HG03558 (cell line): ENCODE data around the gene ELANE.
"Not testable (repeated sequence)": the region's sequence is repeated elsewhere in the genome, so short reads cannot be mapped to it uniquely, and the experiment has no call there.

ENCODE experiments used
- ATAC-seq: cut with Tn5 transposase; IDR thresholded peaks from one replicate; pipeline ENCODE4 v1.9.1; 2021; ENCODE audit warnings: moderate number of reproducible peaks; ENCODE audit not compliant: unreplicated experiment; ENCODE audit errors: extremely low read depth

ELANE gene

GRCh38 chr19:835210-835810, 16.8 kb upstream of the ELANE start:
- ATAC-seq = no peak

DNA sequence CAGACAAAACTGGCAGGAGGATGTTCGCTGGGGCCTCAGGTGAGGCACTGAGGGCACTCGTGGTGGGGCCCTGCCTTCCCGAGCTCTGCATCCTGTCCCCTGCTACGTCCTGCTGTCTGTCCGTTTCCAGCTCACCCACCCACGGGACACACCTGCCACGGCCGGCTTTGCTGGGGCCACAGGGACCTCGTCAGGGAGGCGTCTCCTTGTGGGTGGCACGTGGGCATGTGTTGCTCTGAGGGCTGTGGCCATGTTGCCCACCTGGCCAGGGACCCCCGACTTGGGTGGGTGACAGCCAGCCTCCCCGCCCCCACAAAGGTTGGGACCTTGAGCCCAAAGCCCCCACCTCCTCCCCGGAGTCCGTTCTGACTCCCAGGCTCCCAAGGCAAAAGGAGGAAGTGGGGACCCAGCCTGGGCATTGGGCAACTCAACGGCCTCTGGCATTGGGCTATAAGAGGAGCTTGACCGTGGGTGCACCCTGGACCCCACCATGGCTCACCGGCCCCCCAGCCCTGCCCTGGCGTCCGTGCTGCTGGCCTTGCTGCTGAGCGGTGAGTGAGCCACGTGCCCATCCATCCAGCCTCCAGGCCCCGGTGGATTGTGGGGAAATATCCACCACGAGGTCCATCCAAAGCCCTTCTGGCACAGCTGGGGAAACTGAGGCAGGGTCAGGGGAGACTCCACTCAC, 11.4 kb upstream of the ELANE start, which contains the start of gene PRTN3:
TSS of gene PRTN3 (plus strand) at position 481 of the 688 bp plus-strand sequence. CDS start at position 491, 10 bp downstream.
- no peak for ATAC-seq

DNA sequence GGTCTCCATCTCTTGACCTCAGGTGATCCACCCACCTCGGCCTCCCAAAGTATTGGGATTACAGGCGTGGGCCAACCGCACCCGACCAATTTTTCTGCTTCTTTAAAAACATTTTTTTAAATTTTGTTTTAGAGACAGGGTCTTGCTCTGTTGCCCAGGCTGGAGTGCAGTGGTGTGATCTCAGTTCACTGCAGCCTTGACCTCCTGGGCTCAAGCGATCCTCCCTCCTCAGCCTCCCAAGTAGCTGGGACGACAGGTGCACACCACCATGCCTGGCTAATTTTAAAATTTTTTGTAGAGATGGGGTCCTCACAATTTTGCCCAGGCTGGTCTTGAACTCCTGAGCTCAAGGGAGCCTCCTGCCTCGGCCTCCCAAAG, 9.3 kb upstream of the ELANE start:
- not testable (repeated sequence) for ATAC-seq

- ATAC-seq = no peak
Measured at GRCh38 chr19:843180-843835, 8.8 kb upstream of the ELANE start.

- ATAC-seq = no peak
Measured at GRCh38 chr19:843836-844545, 8.1 kb upstream of the ELANE start.

DNA sequence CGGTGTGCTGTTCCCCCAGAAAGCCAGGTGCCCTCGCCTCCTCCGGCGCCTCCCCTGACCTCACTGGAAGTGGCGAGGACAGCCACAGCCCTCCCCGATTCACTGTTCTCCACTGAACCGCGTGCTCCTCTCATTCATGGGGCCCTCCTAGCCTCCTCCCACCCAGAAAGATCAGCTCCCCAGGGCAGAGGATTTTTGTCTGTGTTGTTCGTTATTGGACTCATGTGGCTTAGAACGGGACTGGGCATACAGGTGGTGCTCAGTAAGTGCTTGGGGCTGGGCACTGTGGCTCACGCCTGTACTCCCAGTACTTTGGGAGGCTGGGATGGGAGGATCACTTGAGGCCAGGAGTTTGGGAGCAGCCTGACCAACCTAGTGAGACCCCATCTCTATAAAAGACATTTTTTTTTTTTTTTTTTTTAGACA, 7.5 kb upstream of the ELANE start:
- ATAC-seq = no peak

GRCh38 chr19:845707-846521, 6.2 kb upstream of the ELANE start:
- no peak for ATAC-seq

- ATAC-seq = no peak
Measured at GRCh38 chr19:848386-848921, 3.6 kb upstream of the ELANE start.

DNA sequence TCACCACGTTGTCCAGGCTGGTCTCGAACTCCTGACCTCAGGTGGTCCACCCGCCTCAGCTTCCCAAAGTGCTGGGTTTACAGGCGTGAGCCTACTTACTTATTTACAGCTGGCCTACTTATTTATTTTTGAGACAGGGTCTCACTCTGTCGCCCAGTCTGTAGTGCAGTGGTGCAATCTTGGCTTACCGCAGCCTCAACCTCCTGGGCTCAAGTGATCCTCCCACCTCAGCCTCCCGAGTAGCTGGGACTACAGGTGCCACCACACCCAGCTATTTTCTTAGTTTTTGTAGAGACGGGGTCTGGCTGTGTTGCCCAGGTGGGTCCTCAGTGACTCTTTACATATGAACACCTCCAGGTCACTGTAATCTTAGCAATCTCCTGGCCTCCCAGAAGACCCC, 2.9 kb upstream of the ELANE start:
- ATAC-seq = not testable (repeated sequence)

- no peak for ATAC-seq
Measured at GRCh38 chr19:850221-850978, 1.7 kb upstream of the ELANE start.

DNA sequence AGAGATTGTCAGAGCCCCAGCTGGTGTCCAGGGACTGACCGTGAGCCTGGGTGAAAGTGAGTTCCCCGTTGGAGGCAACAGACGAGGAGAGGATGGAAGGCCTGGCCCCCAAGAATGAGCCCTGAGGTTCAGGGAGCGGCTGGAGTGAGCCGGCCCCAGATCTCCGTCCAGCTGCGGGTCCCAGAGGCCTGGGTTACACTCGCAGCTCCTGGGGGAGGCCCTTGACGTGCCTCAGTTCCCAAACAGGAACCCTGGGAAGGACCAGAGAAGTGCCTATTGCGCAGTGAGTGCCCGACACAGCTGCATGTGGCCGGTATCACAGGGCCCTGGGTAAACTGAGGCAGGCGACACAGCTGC, 1.1 kb upstream of the ELANE start:
- ATAC-seq = no peak

DNA sequence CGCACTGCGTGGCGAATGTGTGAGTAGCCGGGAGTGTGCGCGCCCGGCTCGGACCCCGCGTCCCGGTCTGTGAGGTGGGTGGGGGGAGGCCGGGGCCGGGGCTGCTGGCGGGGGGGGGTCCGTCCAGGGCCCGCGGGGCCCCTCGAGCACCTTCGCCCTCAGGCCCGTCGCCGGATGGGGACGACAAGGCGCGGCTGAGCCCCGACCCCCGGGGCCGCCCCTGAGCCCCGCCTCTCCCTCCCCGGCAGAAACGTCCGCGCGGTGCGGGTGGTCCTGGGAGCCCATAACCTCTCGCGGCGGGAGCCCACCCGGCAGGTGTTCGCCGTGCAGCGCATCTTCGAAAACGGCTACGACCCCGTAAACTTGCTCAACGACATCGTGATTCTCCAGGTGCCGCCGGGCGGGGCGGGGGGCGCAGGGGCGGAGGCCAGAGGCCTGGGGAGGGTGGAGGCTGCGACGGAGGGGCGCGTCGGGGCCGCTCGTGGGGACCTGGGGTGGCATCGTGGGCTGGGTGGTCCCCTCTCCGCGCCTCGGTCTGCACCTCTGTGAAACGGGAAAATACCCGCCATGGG, 997 bp downstream of the ELANE start:
- ATAC-seq = no peak

DNA sequence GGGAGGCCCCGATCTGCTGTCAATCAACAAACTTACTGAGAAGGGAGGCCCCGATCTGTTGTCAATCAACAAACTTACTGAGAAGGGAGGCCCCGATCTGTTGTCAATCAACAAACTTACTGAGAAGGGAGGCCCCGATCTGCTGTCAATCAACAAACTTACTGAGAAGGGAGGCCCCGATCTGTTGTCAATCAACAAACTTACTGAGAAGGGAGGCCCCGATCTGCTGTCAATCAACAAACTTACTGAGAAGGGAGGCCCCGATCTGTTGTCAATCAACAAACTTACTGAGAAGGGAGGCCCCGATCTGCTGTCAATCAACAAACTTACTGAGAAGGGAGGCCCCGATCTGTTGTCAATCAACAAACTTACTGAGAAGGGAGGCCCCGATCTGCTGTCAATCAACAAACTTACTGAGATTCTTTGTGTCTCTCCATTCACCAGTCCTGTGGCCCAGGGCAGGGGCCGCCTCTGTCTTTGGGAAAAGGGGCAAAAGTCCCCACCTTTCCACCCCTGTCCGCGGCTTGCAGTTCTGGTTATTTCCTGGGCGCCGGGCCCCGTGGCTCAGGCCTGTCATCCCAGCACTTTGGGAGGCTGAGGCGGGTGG, 1.6 kb downstream of the ELANE start:
- ATAC-seq = not testable (repeated sequence)

- no peak for ATAC-seq
Measured at GRCh38 chr19:854549-854948, 2.4 kb downstream of the ELANE start.

GRCh38 chr19:855142-855541, 3.0 kb downstream of the ELANE start:
- ATAC-seq = no peak

- ATAC-seq = no peak
Measured at GRCh38 chr19:855566-856120, 3.5 kb downstream of the ELANE start.

DNA sequence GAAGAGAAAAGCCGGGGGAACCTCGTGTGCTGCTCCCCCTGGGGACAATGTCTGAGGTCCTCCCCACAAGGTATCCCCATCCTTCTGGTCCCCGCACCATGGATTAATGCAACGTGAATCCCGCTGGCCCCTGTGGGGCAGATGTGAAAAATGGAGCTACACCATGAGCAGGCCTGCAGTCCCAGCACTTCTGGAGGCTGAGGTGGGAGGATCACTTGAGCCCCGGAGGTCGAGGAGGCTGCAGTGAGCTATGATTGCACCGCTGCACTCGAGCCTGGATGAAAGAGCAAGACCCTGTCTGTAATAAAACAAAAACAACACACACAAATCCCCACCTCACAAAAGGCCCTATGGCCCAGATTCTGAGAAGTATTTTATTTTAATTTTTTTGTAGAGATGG, 6.2 kb downstream of the ELANE start:
- ATAC-seq = no peak
